GM04503 (cell line): ENCODE data around the gene PRRC1.
"Not testable (repeated sequence)": the region's sequence is repeated elsewhere in the genome, so short reads cannot be mapped to it uniquely, and the experiment has no call there.

Experiments
- DNase-seq: peaks from one replicate; pipeline ENCODE4 v3.0.0-alpha.2; 2012; ENCODE audit warnings: low read depth

PRRC1 gene

GRCh38 chr5:127545249-127545648 is 27.8 kb downstream of the PRRC1 start:
- not testable (repeated sequence) for DNase-seq

DNA sequence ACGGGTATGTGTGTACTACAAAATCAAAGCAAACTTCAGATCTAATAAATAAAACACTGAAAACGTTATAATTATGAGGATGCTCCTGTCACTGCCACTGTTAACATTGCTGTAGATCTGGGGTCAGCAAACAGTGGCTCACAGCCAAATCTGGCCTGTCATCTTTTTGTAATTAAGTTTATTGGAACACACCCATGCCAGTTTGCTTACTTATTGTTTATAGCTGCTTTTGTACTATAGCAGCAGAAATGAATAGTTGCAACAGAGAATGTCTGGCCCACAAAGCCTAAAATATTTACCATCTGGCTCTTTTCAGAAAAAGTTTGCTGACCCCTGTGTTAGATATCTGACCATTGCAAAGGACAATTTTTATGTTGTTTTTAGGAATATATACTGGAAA is 32.1 kb downstream of the PRRC1 start:
- no peak for DNase-seq

DNA sequence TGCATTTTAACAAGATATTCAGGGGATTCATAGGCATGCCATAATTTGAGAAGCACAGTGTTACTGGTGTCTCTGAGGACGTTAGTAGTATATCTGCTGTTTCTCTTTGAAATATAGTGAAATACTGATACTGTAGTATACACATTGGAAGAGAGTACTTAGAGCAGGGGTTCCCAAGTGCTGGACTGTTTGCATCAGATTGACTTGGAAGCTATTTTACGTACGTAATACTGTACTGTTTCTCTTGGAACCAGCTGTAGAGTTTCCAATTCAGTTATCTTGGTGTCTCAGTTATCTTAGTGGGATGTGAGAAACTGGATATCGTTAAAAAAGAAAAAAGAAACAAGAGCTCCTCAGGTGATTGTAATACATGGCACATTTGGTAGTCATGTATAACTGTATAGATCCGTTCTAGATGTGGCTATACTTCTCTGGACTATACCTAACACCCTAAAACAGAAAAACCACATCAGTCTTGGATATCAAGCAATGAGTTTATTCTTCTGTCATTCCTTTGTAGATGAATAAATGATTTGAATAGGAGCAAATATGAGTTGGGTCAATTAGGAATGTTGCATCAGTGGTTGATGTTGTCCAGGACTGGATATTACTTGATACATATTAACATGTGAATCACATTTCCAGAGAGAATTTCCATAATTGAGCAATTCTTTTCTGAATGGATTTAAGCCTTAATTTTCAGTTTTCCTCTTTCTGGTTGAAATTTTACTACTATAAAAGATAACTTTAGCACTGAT is 33.4 kb downstream of the PRRC1 start:
- no peak for DNase-seq

- DNase-seq, result no peak
Measured at GRCh38 chr5:127551410-127552041, 34.1 kb downstream of the PRRC1 start.

DNA sequence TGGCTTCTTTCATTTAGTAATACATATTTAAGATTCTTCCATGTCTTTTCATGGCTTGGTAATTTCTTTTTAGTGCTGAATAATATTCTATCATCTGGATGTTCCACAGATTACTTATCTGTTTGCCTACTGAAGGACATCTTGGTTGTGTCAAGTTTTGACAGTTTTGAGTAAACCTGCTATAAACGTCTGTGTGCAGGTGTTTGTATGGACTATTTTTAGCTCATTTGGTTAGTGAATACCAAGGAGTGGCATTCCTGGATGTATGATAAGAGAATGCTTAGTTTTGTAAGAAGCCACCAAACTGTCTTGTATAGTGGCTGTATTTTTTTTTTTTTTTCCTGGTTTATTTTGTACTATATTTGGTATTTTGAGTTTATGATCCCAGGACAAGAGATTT is 38.4 kb downstream of the PRRC1 start:
- DNase-seq, result no peak

GRCh38 chr5:127556609-127557334 is 39.3 kb downstream of the PRRC1 start:
- no peak for DNase-seq

- no peak for DNase-seq
Measured at GRCh38 chr5:127558273-127558672, 40.8 kb downstream of the PRRC1 start.

DNA sequence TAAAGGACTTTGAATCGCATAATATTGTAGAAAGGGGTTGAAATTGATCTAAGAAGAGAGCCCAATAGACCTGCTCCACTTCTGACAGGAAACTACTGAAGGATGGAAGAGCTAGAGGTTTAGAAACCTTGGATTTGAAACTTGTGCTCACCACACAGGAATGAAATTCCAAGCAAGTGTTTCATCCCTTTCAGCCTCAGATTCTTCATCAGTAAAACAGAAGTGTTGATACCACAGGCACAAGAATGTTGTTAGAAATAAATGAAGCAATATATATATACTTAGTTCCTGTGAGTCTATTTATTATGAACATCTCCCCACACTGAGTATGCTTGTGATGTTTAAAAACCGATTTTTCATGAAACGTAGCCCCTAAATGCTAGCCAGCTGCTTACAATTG is 43.8 kb downstream of the PRRC1 start:
- DNase-seq, result peak; percentile 42

DNA sequence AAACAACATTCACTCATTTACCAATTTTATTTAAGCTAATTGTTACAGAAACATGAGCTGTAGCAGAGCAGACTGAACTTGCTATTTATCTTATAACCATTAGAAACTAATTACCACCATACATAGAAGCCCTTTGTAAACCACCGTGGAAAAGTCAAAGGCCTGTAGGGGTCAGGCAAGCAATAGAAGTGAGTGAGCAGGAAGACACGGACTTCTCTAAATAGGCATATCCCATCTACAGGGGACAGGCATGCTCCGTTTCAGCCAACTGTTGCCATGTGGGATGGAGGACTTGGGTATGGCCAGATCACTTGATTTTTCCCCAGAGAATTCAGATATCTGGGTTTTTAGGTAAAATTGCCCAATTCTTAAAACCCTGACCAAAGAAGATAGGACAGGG is 44.8 kb downstream of the PRRC1 start:
- DNase-seq, result no peak

DNA sequence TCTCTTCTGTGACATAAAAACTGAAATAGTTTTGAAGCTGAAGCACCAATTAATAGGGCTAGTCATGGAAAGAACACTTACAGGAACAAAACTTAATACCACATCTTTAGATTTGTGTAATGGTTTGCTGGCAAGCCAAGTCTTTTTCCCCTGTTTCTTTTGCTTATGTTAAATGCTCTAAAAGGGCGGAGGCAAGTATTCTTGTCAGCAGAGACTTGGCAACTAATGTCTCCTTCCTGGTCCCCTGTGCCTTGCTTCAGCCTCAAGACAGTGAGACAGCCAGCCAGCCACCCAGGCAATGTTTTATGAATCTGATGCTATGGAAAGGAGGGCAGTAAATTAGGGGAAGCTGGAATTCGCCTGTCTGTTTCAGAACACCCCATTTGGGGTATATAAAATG is 45.7 kb downstream of the PRRC1 start:
- DNase-seq, result no peak

DNA sequence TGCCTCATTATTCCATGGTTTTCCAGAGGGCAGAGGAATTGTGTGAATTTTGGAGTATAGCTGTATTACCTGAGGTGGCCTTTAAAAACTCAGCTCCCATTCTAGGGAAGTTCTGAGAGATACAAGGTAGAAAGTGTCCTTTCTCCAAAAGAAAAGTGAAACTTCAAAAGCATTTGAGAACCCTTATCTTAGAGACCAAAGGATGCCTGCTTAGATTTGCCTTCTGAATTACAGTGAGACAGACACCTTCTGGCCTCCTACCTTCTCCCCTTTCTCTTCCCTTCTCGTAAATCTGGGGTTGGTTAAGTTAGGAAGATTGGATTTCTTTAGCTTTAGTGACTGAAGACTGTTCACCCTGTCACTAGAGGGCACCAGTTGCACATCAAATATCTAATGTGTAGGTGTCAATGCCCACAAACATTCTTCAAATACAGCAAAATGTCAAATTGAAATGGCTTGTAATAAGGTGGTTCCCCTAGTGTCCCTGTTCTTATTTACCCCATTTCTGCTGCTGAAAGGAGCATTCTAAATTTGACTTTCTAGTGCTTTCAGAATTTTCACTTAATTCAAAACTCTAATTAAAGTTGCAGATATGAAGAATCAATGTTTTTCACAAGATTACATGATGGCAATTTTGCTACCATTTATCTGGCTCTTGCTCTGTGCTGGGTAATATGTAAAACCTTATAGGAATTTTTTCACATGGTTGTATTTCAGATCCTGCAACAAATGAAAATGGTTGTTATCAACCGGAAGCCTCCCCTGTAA is 46.7 kb downstream of the PRRC1 start:
- no peak for DNase-seq

DNA sequence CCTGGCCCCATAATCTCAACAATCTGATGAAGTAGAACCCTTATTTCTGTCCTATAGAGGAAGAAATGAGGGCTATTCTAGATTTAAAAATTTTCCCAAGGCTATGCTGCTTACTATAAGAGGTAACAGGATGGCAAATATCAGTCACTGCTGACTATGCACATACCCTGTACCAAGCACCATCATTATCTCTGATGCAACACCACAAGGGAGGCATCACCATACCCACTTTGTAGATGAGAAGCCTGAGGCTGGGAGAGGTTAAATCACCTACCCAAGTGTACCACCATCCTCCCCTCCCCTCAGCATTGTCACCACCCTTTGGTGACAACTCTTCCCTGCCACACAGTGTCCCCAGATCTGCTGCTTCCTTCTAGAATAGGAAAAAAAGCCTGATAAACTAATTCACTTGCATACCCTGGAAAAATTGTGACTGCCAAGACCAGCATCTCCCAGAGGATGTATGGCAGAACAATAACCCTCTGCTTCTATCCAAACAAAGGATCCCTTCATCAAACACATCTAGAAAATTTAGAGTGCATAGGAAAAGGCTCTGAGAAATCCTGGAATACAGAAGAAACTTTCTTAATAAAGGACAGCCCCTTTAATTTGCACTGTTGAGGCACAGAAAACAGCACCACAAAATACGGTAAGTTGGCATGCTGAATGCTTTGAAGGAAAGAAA is 48.3 kb downstream of the PRRC1 start:
- no peak for DNase-seq

GRCh38 chr5:127567026-127567768 is 49.8 kb downstream of the PRRC1 start:
- DNase-seq, result no peak

DNA sequence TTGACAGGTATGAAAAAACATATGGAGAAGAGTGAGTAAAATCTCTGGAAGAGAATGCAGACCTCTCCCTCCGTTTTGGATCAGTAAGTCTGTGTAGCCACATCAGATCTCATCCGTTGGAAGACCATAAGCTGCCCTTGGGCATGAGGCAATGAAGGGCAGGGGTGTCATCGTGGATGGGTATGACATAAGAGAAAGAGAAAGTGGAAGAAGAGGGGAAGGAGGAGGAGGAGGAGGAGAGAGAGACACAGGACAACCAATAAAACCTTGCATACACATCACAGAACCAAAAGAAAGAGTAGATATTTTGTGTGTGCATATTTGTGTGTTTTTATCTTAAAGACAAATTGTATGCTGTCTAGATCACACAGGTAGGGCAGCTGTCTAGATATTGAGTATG is 50.7 kb downstream of the PRRC1 start:
- DNase-seq, result no peak

GRCh38 chr5:127569471-127569870 is 52.0 kb downstream of the PRRC1 start:
- DNase-seq, result not testable (repeated sequence)

- DNase-seq, result no peak
Measured at GRCh38 chr5:127571314-127572131, 54.1 kb downstream of the PRRC1 start.

- DNase-seq, result no peak
Measured at GRCh38 chr5:127572930-127573329, 55.5 kb downstream of the PRRC1 start.

DNA sequence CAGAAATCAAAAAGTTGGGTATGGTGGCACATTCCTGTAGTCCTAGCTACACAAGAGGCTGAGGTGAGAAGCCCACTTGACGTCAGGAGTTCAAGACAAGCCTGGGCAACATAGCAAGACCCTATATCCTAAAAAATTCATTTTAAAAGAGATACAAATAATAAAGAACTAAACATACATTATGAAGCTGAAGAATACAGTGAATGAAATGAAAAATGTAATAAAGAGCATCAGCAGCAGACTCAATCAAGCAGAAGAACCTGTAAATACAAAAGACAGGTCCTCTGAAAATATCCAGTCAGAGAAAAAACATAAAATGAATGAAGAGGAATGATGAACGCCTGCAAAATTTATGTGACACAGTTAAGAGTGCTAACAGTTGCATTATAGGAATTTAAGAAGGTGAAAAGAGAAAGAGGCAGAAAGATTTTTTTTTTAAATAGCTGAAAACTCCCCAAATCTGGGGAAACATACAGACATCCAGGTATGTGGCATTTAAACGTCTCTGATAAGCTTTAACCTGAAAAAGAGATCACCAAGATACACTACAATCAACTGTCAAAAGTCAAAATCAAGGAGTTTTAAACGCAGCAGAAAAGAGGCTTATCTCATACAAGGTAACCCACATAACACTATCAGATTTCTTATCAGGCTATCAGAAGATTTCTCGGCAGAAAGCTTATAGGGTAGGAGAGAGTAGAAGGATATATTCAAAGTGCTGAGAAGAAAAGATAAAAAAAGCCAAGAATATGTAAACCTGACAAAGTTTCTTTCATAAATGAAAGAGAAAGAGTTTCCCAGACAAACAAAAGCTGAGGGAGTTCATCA is 57.6 kb downstream of the PRRC1 start:
- no peak for DNase-seq

DNA sequence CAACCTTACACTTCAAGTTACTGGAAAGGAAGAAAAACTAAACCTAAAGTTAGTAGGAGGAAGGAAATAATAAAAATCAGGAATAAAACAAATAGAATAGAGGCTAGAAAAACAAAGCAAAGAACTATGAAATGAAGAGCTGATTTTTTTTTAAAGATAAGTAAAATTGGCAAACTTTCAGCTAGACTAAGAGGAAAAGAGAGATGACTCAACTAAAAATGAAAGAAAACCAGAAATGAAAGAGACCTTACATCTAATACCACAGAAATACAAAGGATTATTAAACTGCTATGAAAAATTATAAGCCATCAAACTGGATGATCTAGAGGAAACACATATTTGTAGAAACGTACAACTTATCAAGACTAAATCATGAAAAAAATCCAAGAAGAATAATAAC is 60.0 kb downstream of the PRRC1 start:
- DNase-seq, result no peak
